Astrocyte (in vitro differentiated cells and primary cell): ENCODE results near the gene DOC2A. TPM values are rescaled to one million over a fixed set of nuclear protein-coding genes. Genes with fewer than 3 reads are reported as not detected.

ENCODE experiments used
- DNase-seq: peaks from one replicate; pipeline ENCODE4 v3.0.0-alpha.2; 2010; ENCODE audit warnings: low read depth
- FAIRE-seq: peaks from 2 replicates; lab custom pipeline; 2011; peaks lifted over from hg19 to GRCh38; lab: Jason Lieb, UNC
- H2AFZ ChIP-seq: 2 replicates; pipeline ENCODE4 v1.6.0; 2012; ENCODE audit warnings: low read depth, low read length, inconsistent platforms
- H3K27ac ChIP-seq: 2 replicates; pipeline ENCODE4 v1.5.1; 2011; ENCODE audit warnings: low read depth, low read length, inconsistent platforms
- H3K27me3 ChIP-seq: 2 replicates; pipeline ENCODE4 v1.6.0; 2011; ENCODE audit warnings: low read length, inconsistent platforms; ENCODE audit not compliant: insufficient read depth
- H3K36me3 ChIP-seq: 2 replicates; pipeline ENCODE4 v1.5.1; 2011; ENCODE audit warnings: low read length, inconsistent platforms; ENCODE audit not compliant: insufficient read depth
- H3K4me1 ChIP-seq: 2 replicates; pipeline ENCODE4 v1.5.1; 2011; ENCODE audit warnings: low read length, inconsistent platforms; ENCODE audit not compliant: insufficient read depth
- H3K4me2 ChIP-seq: 2 replicates; pipeline ENCODE4 v1.6.0; 2012; ENCODE audit warnings: low read length, inconsistent platforms
- H3K4me3 ChIP-seq: 2 replicates; pipeline ENCODE4 v1.5.1; 2011; ENCODE audit warnings: low read depth, mild to moderate bottlenecking, low read length, inconsistent platforms; ENCODE audit not compliant: insufficient read depth
- H3K79me2 ChIP-seq: 2 replicates; pipeline ENCODE4 v1.6.0; 2012; ENCODE audit warnings: mild to moderate bottlenecking, low read length, inconsistent platforms; ENCODE audit not compliant: insufficient read depth
- H3K9ac ChIP-seq: 2 replicates; pipeline ENCODE4 v1.6.0; 2012; ENCODE audit warnings: mild to moderate bottlenecking, low read length, inconsistent platforms
- H3K9me3 ChIP-seq: 2 replicates; pipeline ENCODE4 v1.5.1; 2012; ENCODE audit warnings: low read depth, mild to moderate bottlenecking, low read length, inconsistent platforms; ENCODE audit not compliant: insufficient read depth
- H4K20me1 ChIP-seq: 2 replicates; pipeline ENCODE4 v1.6.0; 2012; ENCODE audit warnings: low read length, inconsistent platforms; ENCODE audit not compliant: insufficient read depth
- H3K27ac Mint-ChIP-seq: one replicate; pipeline ENCODE4 v1.8.0; 2021; ENCODE audit warnings: mild to moderate bottlenecking, mixed read lengths; ENCODE audit not compliant: unreplicated experiment
- H3K27me3 Mint-ChIP-seq: one replicate; pipeline ENCODE4 v1.8.0; 2021; ENCODE audit warnings: low read depth, mixed read lengths; ENCODE audit not compliant: unreplicated experiment
- H3K36me3 Mint-ChIP-seq: one replicate; pipeline ENCODE4 v1.8.0; 2021; ENCODE audit warnings: low read depth, mixed read lengths; ENCODE audit not compliant: unreplicated experiment
- H3K4me1 Mint-ChIP-seq: one replicate; pipeline ENCODE4 v1.8.0; 2021; ENCODE audit warnings: low read depth, mixed read lengths; ENCODE audit not compliant: unreplicated experiment
- H3K4me3 Mint-ChIP-seq: one replicate; pipeline ENCODE4 v1.8.0; 2021; ENCODE audit warnings: mild to moderate bottlenecking, moderate library complexity, mixed read lengths; ENCODE audit not compliant: unreplicated experiment
- H3K9me3 Mint-ChIP-seq: one replicate; pipeline ENCODE4 v1.8.0; 2021; ENCODE audit warnings: mild to moderate bottlenecking, mixed read lengths; ENCODE audit not compliant: unreplicated experiment
- CTCF ChIP-seq: IDR thresholded peaks from 2 replicates; pipeline ENCODE4 v1.5.1; 2011; ENCODE audit warnings: low read depth, mild to moderate bottlenecking, inconsistent platforms, low read length, moderate library complexity; ENCODE audit not compliant: insufficient read depth
- EZH2 ChIP-seq: IDR thresholded peaks from 2 replicates; pipeline ENCODE4 v1.6.1; 2012; ENCODE audit warnings: mild to moderate bottlenecking, low read length, inconsistent platforms; ENCODE audit not compliant: insufficient read depth
- total RNA-seq: library from RNA; stranded (reverse); gene quantifications from 2 replicates; pipeline ENCODE4 v1.2.1, GENCODE V29; 2021

Gene DOC2A
- total RNA-seq, 1 donor from 2014 or later = 0.89 TPM

GRCh38 chr16:30052671-30053372, 42.0 kb upstream of the DOC2A start:
- FAIRE-seq (no peak), DNase-seq (peak; percentile 76)
- Histone ChIP-seq H3K27ac (peak overlapping the region; percentile 78), H4K20me1 (peaks cover 3% of the 10 kb centered on the region), H3K4me3 (peak overlapping the region; percentile 75), H2AFZ (peak overlapping the region; percentile 80), H3K9ac (peak overlapping the region; percentile 85), H3K4me2 (peak overlapping the region; percentile 100), H3K79me2 (peaks cover 6% of the 10 kb centered on the region), H3K9me3 (no peaks in the 10 kb centered on the region), H3K4me1 (peaks cover 19% of the 10 kb centered on the region), H3K36me3 (no peaks in the 10 kb centered on the region), H3K27me3 (no peaks in the 10 kb centered on the region)
- Mint-ChIP-seq H3K4me1 (peaks cover 14% of the 10 kb centered on the region), H3K27me3 (no peaks in the 10 kb centered on the region), H3K27ac (peak overlapping the region; percentile 79), H3K4me3 (peak overlapping the region; percentile 85), H3K9me3 (no peaks in the 10 kb centered on the region), H3K36me3 (peaks cover 3% of the 10 kb centered on the region)
- TF ChIP-seq CTCF (no peak), EZH2 (no peak)

GRCh38 chr16:30051518-30051917, 40.7 kb upstream of the DOC2A start:
- H3K9me3 ChIP-seq = no peaks in the 10 kb centered on the region
- H3K36me3 ChIP-seq = no peaks in the 10 kb centered on the region
- Mint-ChIP-seq H3K27me3 (peaks cover 6% of the 10 kb centered on the region), H3K9me3 (no peaks in the 10 kb centered on the region), H3K4me1 (peaks cover 14% of the 10 kb centered on the region), H3K36me3 (peaks cover 3% of the 10 kb centered on the region), H3K27ac (peak overlapping the region; percentile 79), H3K4me3 (peak overlapping the region; percentile 78)
- no peak overlapping the region for H3K4me3 ChIP-seq
- DNase-seq (peak; percentile 79), FAIRE-seq (no peak)
- H4K20me1 ChIP-seq = peaks cover 3% of the 10 kb centered on the region
- TF ChIP-seq EZH2 (no peak), CTCF (no peak)
- H3K79me2 ChIP-seq = peaks cover 6% of the 10 kb centered on the region
- peak overlapping the region; percentile 2 for H3K4me2 ChIP-seq
- peak overlapping the region; percentile 57 for H3K27ac ChIP-seq
- H3K27me3 ChIP-seq = no peaks in the 10 kb centered on the region
- peak overlapping the region; percentile 48 for H2AFZ ChIP-seq
- H3K4me1 ChIP-seq = peaks cover 19% of the 10 kb centered on the region
- peak overlapping the region; percentile 9 for H3K9ac ChIP-seq

GRCh38 chr16:30049871-30050270, 39.0 kb upstream of the DOC2A start:
- no peak overlapping the region for H3K4me3 ChIP-seq
- no peak overlapping the region for H3K4me3 Mint-ChIP-seq
- H3K9ac ChIP-seq = no peak overlapping the region
- H3K79me2 ChIP-seq = peaks cover 6% of the 10 kb centered on the region
- TF ChIP-seq CTCF = no peak
- no peak for TF ChIP-seq EZH2
- no peak overlapping the region for H3K27ac ChIP-seq
- no peaks in the 10 kb centered on the region for H3K9me3 ChIP-seq
- H3K4me2 ChIP-seq = no peak overlapping the region
- H2AFZ ChIP-seq = no peak overlapping the region
- peaks cover 3% of the 10 kb centered on the region for H4K20me1 ChIP-seq
- H3K27me3 ChIP-seq = no peaks in the 10 kb centered on the region
- H3K9me3 Mint-ChIP-seq = peaks cover 1% of the 10 kb centered on the region
- peaks cover 19% of the 10 kb centered on the region for H3K4me1 ChIP-seq
- no peaks in the 10 kb centered on the region for H3K36me3 Mint-ChIP-seq
- DNase-seq = no peak
- peaks cover 14% of the 10 kb centered on the region for H3K4me1 Mint-ChIP-seq
- no peak for FAIRE-seq
- H3K36me3 ChIP-seq = no peaks in the 10 kb centered on the region
- H3K27me3 Mint-ChIP-seq = peaks cover 9% of the 10 kb centered on the region
- no peak overlapping the region for H3K27ac Mint-ChIP-seq
